NOMO-1 (cell line): Measurements from ENCODE around the gene ZNF768.
A peak's percentile ranks its signal among the peaks of the same experiment; 100 is the strongest.
"Not testable (repeated sequence)": the region's sequence is repeated elsewhere in the genome, so short reads cannot be mapped to it uniquely, and the experiment has no call there.

Experiments
- DNase-seq, 2 experiments: peaks; one replicate each; lab custom pipeline; 2025; ENCODE audit not compliant: unreplicated experiment in 2 of 2; lab: John Stamatoyannopoulos, UW

ZNF768 gene

GRCh38 chr16:30511509-30511908, 14.9 kb downstream of the ZNF768 start:
- no peak for DNase-seq

- DNase-seq, result no peak
Measured at GRCh38 chr16:30510376-30510938, 15.9 kb downstream of the ZNF768 start.

GRCh38 chr16:30509081-30509765, 17.1 kb downstream of the ZNF768 start:
- DNase-seq, result no peak

GRCh38 chr16:30503403-30504296, 22.7 kb downstream of the ZNF768 start:
- no peak for DNase-seq

- DNase-seq, result no peak
Measured at GRCh38 chr16:30499284-30499683, 27.1 kb downstream of the ZNF768 start.

GRCh38 chr16:30494709-30495108, 31.7 kb downstream of the ZNF768 start:
- DNase-seq, result no peak

GRCh38 chr16:30493941-30494488, 32.4 kb downstream of the ZNF768 start:
- DNase-seq, result no peak

GRCh38 chr16:30491744-30492308, 34.5 kb downstream of the ZNF768 start:
- DNase-seq, result no peak

- no peak for DNase-seq
Measured at GRCh38 chr16:30491229-30491628, 35.1 kb downstream of the ZNF768 start.

- DNase-seq, result no peak
Measured at GRCh38 chr16:30490210-30490609, 36.2 kb downstream of the ZNF768 start.

- peak in 1 of 2 experiments; percentile 20 for DNase-seq
Measured at GRCh38 chr16:30488764-30489605, 37.4 kb downstream of the ZNF768 start.

- DNase-seq, result peak in 1 of 2 experiments; percentile 12
Measured at GRCh38 chr16:30485818-30486436, 40.4 kb downstream of the ZNF768 start.

GRCh38 chr16:30484887-30485286, 41.5 kb downstream of the ZNF768 start:
- DNase-seq, result no peak

- DNase-seq, result no peak
Measured at GRCh38 chr16:30482366-30482765, 44.0 kb downstream of the ZNF768 start.

GRCh38 chr16:30481381-30481780, 45.0 kb downstream of the ZNF768 start:
- DNase-seq, result peak in 1 of 2 experiments; percentile 49

GRCh38 chr16:30478766-30479478, 47.4 kb downstream of the ZNF768 start:
- no peak for DNase-seq

- not testable (repeated sequence) for DNase-seq
Measured at GRCh38 chr16:30477773-30478172, 48.6 kb downstream of the ZNF768 start.

- DNase-seq, result no peak
Measured at GRCh38 chr16:30476991-30477390, 49.4 kb downstream of the ZNF768 start.

GRCh38 chr16:30474684-30475083, 51.7 kb downstream of the ZNF768 start:
- no peak for DNase-seq
